IPS DF 6.9 (cell line): ENCODE results near the gene TAPBP.
"Not testable (repeated sequence)": the region's sequence is repeated elsewhere in the genome, so short reads cannot be mapped to it uniquely, and the experiment has no call there.

Source experiments
- DNase-seq: peaks from one replicate; pipeline ENCODE4 v3.0.0-alpha.2; 2013; ENCODE audit warnings: low read depth, low spot score
- H3K27ac ChIP-seq: one replicate; pipeline ENCODE4 v1.5.1; 2013; ENCODE audit warnings: low read length, control low read depth
- H3K27me3 ChIP-seq: 2 replicates; pipeline ENCODE4 v1.6.1; 2013; ENCODE audit warnings: mild to moderate bottlenecking, low read length; ENCODE audit not compliant: control insufficient read depth, insufficient read depth
- H3K36me3 ChIP-seq: 2 replicates; pipeline ENCODE4 v1.6.1; 2013; ENCODE audit warnings: low read length; ENCODE audit not compliant: control insufficient read depth, insufficient read depth
- H3K4me1 ChIP-seq: 2 replicates; pipeline ENCODE4 v1.6.1; 2013; ENCODE audit warnings: low read length; ENCODE audit not compliant: control insufficient read depth, insufficient read depth
- H3K4me3 ChIP-seq: 2 replicates; pipeline ENCODE4 v1.5.1; 2013; ENCODE audit warnings: mild to moderate bottlenecking, low read length
- H3K9me3 ChIP-seq: 2 replicates; pipeline ENCODE4 v1.6.1; 2013; ENCODE audit warnings: low read length, inconsistent platforms; ENCODE audit not compliant: control insufficient read depth, insufficient read depth
- WGBS: extraction: QIAGEN DNeasy Blood & Tissue Kit; methylation state at CpG from one replicate; pipeline ENCODE4 v1.1.7; 2013; ENCODE audit warnings: mixed read lengths, missing lambda C conversion rate; ENCODE audit not compliant: insufficient read length, insufficient coverage; 5-methylcytosine and 5-hydroxymethylcytosine counted together

The TAPBP gene

DNA sequence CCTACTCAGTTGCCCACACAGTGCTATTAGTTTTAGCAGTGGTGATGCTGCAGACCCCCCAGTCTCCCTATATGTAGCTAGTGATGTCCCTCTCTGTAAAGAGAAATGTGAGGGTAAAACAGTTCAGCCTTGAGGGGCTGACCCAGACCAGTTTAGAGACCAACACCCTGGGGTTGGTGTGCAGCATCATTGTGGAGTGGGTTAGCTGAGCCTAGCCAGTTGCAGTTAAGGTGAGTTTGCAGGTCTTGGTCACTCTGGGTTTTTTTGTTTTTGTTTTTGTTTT lies 37.4 kb downstream of the TAPBP start:
- Histone ChIP-seq H3K9me3 (no peaks in the 10 kb centered on the region), H3K27ac (no peak overlapping the region), H3K27me3 (no peaks in the 10 kb centered on the region), H3K36me3 (peaks cover 24% of the 10 kb centered on the region), H3K4me1 (peaks cover 1% of the 10 kb centered on the region; the same call in 1 of the 2 replicates), H3K4me3 (peak overlapping the region; percentile 41; the same call in 1 of the 2 replicates)
- no peak for DNase-seq

DNA sequence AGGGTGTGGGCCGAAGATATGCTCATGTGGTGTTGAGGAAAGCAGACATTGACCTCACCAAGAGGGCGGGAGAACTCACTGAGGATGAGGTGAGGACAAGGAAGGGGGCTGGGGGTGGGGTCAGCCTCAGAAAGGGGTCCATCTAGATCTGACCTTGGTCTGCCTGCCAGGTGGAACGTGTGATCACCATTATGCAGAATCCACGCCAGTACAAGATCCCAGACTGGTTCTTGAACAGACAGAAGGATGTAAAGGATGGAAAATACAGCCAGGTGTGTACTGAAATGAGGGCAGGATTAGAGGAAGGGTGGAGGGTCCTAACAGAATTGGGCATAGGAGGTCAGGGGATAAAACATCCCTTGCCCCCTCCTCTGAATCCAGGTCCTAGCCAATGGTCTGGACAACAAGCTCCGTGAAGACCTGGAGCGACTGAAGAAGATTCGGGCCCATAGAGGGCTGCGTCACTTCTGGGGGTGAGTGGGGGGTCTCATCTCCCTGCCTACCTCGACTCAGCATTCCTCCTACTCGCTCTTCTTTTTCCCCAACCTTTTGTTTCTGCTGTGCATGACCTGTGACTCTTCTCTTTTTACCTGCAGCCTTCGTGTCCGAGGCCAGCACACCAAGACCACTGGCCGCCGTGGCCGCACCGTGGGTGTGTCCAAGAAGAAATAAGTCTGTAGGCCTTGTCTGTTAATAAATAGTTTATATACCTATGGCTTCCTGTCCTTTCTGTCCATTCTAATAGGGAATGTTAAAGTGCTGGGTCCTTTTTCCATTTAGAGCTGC lies 37.9 kb downstream of the TAPBP start:
- not testable (repeated sequence) for H3K4me3 ChIP-seq, H3K27ac ChIP-seq, H3K4me1 ChIP-seq, DNase-seq, H3K27me3 ChIP-seq, H3K9me3 ChIP-seq
- WGBS = no CpG with 5 or more reads among the region's 16 CpGs
- peaks cover 24% of the 10 kb centered on the region for H3K36me3 ChIP-seq

DNA sequence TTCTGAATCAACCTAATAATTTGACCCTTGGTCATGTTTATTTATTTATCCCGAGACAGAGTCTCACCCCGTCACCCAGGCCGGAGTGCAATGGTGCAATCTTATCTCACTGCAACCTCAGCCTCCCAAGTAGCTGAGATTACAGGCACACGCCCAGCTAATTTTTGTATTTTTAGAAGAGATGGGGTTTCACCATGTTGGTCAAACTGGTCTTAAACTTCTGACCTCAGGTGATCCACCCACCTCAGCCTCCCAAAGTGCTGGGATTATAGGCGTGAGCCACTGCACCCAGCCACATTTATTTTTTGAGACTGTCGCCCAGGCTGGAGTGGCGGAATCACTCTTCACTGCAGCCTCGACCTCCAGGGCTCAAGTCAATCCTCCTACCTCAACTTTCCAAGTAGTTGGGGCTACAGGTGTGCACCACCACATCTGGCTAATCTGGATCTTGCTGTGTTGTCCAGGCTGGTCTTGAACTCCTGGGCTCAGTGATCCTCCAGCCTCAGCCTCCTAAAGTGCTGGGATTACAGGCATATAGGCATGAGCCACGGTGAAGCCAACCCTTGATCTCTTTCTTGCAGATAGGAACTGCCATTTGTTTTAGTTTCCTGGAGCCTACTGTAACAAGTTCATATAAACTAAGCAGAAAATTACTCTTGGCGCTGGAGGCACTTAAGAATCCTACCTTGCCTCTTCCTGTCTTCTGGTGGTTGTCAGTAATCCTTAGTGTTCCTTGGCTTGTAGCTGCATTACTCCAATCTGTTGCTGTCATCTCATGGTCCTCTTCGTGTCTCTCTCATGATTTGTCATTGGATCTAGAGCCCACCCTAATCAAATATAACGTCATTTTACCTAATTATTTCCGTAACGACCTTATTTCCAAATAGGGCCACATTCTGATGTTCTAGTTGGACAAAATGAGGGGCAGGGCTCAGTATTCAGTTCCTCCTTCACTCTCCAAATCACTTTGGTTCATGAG lies 39.7 kb downstream of the TAPBP start:
- no peaks in the 10 kb centered on the region for H3K9me3 ChIP-seq
- H3K27ac ChIP-seq = no peak overlapping the region
- H3K27me3 ChIP-seq = no peaks in the 10 kb centered on the region
- 100% methylated on average over 3 of the region's 14 CpGs for WGBS
- DNase-seq = no peak
- peaks cover 14% of the 10 kb centered on the region for H3K36me3 ChIP-seq
- H3K4me3 ChIP-seq = no peak overlapping the region
- no peaks in the 10 kb centered on the region; the same call in 1 of the 2 replicates for H3K4me1 ChIP-seq

DNA sequence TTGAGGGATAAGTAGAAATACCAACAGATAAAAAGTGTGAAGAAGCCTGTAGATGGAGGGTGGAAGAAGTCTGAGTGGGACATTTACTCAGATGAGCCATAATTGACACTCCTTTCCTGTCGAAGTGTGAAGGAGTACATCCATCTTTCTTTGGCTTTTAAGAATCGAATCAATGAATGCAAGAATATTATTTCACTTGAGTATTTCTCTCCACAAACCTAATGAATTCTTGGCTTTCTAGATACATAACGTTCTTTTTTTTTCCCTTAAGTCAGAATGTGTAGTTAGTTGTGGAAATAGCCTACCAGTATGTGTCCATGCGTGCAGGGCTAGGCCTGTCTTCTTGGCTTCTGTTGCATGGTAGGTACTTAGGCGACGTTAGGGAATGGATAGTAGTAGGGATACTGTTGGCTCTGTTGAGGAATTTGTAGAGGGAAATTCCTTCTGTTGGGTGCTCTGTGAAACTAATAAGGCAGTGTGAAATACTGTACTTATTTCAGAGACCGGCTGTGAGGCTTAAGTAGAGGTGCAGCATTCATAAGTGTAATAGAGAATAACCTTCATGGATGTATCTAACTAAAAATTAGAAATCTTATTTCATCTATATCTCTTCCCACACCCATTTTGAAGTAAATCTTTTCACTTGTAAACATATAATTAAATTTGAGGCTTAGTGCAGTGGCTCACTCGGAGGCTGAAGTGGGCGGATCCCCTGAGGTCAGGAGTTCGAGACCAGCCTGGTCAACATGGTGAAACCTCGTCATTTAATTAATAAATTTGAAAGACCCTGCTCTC lies 40.6 kb downstream of the TAPBP start:
- no CpG with 5 or more reads among the region's 11 CpGs for WGBS
- H3K27ac ChIP-seq = no peak overlapping the region
- H3K36me3 ChIP-seq = peaks cover 11% of the 10 kb centered on the region; the same call in 1 of the 2 replicates
- no peaks in the 10 kb centered on the region for H3K4me1 ChIP-seq
- peak overlapping the region; percentile 92; the same call in 1 of the 2 replicates for H3K4me3 ChIP-seq
- no peak for DNase-seq
- H3K27me3 ChIP-seq = no peaks in the 10 kb centered on the region
- no peaks in the 10 kb centered on the region for H3K9me3 ChIP-seq

DNA sequence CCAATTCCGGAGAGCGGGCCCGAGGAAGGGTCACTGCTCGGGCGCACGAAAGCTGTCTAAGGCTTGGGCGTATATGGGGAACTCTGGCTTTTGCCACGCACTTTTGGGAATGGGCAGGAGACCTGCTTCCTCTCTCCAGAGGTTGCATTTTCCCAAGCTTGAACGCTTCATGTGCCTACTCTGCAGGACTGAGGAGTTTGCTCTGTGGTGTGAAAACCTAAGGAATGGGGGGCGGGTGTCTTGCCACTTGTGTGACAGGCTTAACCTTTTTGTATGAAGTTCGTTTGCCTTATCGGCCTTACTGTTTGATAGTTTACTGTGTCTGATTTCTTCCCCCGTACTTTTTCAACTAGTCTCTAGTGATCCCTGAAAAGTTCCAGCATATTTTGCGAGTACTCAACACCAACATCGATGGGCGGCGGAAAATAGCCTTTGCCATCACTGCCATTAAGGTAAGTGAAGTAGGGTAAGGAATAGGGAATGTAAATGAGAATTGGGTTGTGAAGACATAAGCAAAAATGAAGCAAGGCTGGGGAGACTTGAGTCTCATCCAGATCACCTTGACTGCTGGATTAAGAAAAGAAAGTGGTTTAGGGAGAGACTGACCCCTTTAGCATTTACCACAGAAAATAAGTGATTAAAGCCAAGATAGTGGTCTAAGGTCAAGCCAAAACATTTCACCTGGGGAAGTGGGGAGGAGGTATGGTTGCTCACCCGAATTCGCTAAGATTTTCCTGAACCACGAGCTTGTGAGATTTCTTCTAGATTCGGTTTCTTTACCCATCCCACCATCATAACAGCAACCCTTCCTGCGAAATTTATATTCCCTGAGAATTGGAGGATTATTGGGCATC lies 41.4 kb downstream of the TAPBP start:
- Histone ChIP-seq H3K9me3 (no peaks in the 10 kb centered on the region), H3K4me3 (peak overlapping the region; percentile 92), H3K27ac (no peak overlapping the region), H3K4me1 (no peaks in the 10 kb centered on the region), H3K27me3 (no peaks in the 10 kb centered on the region), H3K36me3 (peaks cover 18% of the 10 kb centered on the region; the same call in 1 of the 2 replicates)
- no peak for DNase-seq
- no CpG with 5 or more reads among the region's 22 CpGs for WGBS

DNA sequence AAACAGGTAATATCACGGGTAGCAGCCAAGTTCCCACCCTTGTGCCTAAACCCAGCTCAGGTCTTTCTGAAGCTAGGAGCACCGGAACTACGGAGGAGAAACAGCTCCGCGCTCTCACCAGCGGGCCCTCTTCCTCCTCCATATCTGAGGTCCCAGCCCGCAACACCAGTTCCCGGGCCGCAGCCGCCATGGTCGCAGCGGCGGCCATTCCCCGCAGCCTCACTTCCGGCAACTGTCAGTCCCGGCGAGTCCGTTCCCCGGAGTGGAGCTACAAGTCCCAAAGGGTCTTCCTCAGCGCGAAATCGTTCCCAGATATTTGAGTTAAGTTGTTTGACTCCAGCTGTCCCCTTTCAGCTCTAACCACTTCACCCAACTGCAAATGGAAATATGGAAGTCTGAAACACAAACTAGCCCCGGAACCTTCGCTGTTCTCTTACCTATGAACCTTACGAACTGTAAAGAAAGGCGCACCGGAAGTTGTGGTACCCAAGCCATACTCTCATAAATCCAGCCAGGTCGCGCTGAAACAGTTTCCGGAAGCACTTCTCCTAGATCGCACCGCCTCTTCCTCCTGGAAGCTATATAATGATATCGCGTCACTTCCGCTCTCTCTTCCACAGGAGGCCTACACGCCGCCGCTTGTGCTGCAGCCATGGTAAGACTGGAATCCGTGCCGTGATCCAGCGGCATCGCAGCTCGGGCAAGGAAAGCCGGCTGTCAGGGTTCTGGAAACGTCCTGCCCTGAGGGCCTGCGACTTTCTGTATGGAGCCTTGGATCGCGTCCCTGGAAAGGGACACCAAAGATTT lies 42.2 kb downstream of the TAPBP start, which contains the start of the genes RPS18 and VPS52:
RPS18 (plus strand) TSS at position 608 of the 807 bp plus-strand sequence; CDS start at position 653, 45 bp downstream.
VPS52 (minus strand) TSS at position 409 of the 807 bp plus-strand sequence; CDS start at position 208, 201 bp downstream.
- Histone ChIP-seq H3K4me3 (peak within 1 kb of the TSS; percentile 92), H3K36me3 (peaks cover 26% of the 10 kb centered on the region; the same call in 1 of the 2 replicates), H3K27me3 (no peaks in the 10 kb centered on the region), H3K4me1 (no peaks in the 10 kb centered on the region), H3K27ac (no peak within 1 kb of the TSS), H3K9me3 (no peaks in the 10 kb centered on the region)
- no CpG with 5 or more reads among the region's 48 CpGs for WGBS
- DNase-seq = peak; percentile 96

DNA sequence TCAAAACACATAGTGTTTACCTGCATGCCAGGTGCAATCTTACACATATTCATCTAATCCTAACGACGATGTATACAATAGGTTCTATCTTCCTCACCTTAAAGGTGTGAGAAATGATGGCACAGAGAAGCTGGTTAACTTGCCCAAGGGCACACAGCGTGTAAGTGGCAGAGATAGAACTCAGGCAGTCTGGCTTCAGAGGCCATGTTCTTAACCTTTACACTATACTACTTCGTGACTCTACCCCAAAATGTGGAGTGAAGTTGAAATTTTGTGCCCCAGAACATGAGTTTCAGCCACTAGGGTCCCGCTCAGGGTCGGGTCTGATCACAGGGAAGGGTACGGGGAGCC lies 42.8 kb downstream of the TAPBP start:
- Histone ChIP-seq H3K9me3 (no peaks in the 10 kb centered on the region), H3K4me3 (peak overlapping the region; percentile 92; the same call in 1 of the 2 replicates), H3K36me3 (peaks cover 31% of the 10 kb centered on the region; the same call in 1 of the 2 replicates), H3K27ac (no peak overlapping the region), H3K27me3 (no peaks in the 10 kb centered on the region), H3K4me1 (no peaks in the 10 kb centered on the region)
- WGBS = no CpG with 5 or more reads among the region's 7 CpGs
- no peak for DNase-seq

DNA sequence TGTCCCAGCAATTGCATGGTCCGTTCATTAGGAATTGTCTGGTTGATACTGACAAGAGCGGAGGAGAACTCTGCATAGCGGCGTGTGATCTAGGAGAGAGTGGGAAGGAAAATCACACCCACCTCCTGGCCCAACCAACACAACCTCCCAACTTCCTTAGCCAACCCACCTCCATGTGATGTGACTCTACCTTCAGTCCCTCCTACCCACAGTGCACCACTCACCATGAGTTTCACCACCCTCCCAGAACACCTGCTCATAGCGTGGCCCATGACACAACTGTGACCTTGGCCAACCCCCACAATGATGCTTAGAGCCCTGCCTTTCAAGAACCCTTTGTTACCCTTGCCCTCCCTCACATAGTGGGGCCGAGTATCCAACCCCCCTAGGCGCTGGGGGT lies 49.9 kb downstream of the TAPBP start:
- no peak overlapping the region for H3K27ac ChIP-seq
- no CpG with 5 or more reads among the region's 7 CpGs for WGBS
- no peaks in the 10 kb centered on the region for H3K4me1 ChIP-seq
- H3K4me3 ChIP-seq = no peak overlapping the region
- H3K9me3 ChIP-seq = no peaks in the 10 kb centered on the region
- no peak for DNase-seq
- peaks cover 27% of the 10 kb centered on the region; the same call in 1 of the 2 replicates for H3K36me3 ChIP-seq
- H3K27me3 ChIP-seq = no peaks in the 10 kb centered on the region

DNA sequence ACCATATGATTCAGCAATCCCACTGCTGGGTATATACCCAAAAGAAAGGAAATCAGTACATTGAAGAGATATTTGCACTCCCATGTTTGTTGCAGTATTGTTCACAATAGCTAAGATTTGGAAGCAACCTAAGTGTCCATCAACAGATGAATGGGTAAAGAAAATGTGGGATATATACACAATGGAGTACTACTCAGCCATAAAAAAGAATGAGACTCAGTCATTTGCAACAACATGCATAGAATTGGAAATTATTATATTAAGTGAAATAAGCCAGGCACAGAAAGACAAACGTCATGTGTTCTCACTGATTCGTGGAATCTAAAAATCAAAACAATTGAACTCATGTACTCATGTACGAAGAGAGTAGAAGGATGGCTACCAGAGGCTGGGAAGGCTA lies 51.4 kb downstream of the TAPBP start:
- H3K27me3 ChIP-seq, DNase-seq, H3K4me1 ChIP-seq, H3K4me3 ChIP-seq, H3K9me3 ChIP-seq, H3K27ac ChIP-seq: not testable (repeated sequence)
- WGBS = no CpG with 5 or more reads among the region's 3 CpGs
- H3K36me3 ChIP-seq = peaks cover 18% of the 10 kb centered on the region; the same call in 1 of the 2 replicates
